B cell (primary cell): ENCODE results near the gene SUPT20HL1. TPM values are rescaled to one million over a fixed set of nuclear protein-coding genes. Genes with fewer than 3 reads are reported as not detected.

Source experiments
- ATAC-seq: fragments of 200-7000 bp; cut with Tn5 transposase; one replicate; pipeline ENCODE4 v1.10.0; 2021; ENCODE audit warnings: low read depth, mild to moderate bottlenecking, moderate number of reproducible peaks, moderate library complexity
- CTCF ChIA-PET: fragments of 350-600 bp; sonication (Branson Sonifier 250); formaldehyde crosslinking; loops from one replicate; lab custom pipeline; 2021; ENCODE audit warnings: antibody characterized with exemption, inconsistent platforms; lab: Charles Lee
- POLR2A ChIA-PET: fragments of 350-600 bp; sonication (Branson Sonifier 250); formaldehyde crosslinking; loops from one replicate; lab custom pipeline; 2021; ENCODE audit warnings: antibody characterized with exemption; lab: Charles Lee
- DNase-seq: peaks from one replicate; pipeline ENCODE4 v3.0.0; 2013
- H2AFZ ChIP-seq: 2 replicates; pipeline ENCODE4 v1.6.1; 2012; ENCODE audit warnings: mild to moderate bottlenecking, low read depth, low read length; ENCODE audit not compliant: insufficient read depth, poor library complexity, severe bottlenecking
- H3K27ac ChIP-seq, 2 donors: 1 replicate in 1 of 2; 2 replicates in 1 of 2; pipeline ENCODE4 v1.5.1; 2012 to 2013; ENCODE audit warnings: low read length in 2 of 2, mild to moderate bottlenecking in 2 of 2, moderate library complexity in 1 of 2
- H3K27me3 ChIP-seq, 4 experiments: fragments of 200-600 bp in 1 of 4; sonication (generic) in 1 of 4; replicated peaks in 1 of 4; 1 replicate in 2 of 4; 2 replicates in 2 of 4; pipeline versions ENCODE4 v1.6.1 to v1.7.0; 2013 to 2016; ENCODE audit warnings: low read length in 3 of 4, mild to moderate bottlenecking in 2 of 4, mixed read lengths in 1 of 4, moderate library complexity in 1 of 4; ENCODE audit not compliant: insufficient read depth in 4 of 4, control insufficient read depth in 3 of 4; ENCODE audit errors: control extremely low read depth in 1 of 4
- H3K36me3 ChIP-seq, 2 experiments: replicated peaks in 1 of 2; 1 replicate in 1 of 2; 2 replicates in 1 of 2; pipeline versions ENCODE4 v1.6.1 to v1.7.1; 2013; ENCODE audit warnings: low read length in 1 of 2; ENCODE audit not compliant: insufficient read depth in 2 of 2, control insufficient read depth in 1 of 2; ENCODE audit errors: control extremely low read depth in 1 of 2, extremely low read depth in 1 of 2
- H3K4me1 ChIP-seq, 2 donors: fragments of 200-600 bp in 1 of 2; sonication (generic) in 1 of 2; 1 replicate in 1 of 2; 2 replicates in 1 of 2; pipeline versions ENCODE4 v1.5.1 to v1.6.1; 2013 to 2017; ENCODE audit warnings: low read length in 2 of 2; ENCODE audit not compliant: control insufficient read depth in 2 of 2, insufficient read depth in 2 of 2
- H3K4me2 ChIP-seq: replicated peaks from 2 replicates; pipeline ENCODE3; 2012; ENCODE audit warnings: mild to moderate bottlenecking, low read depth, low read length; ENCODE audit not compliant: poor library complexity, severe bottlenecking
- H3K4me3 ChIP-seq, 5 experiments: fragments of 200-600 bp in 1 of 5; sonication (generic) in 1 of 5; 1 replicate in 3 of 5; 2 replicates in 2 of 5; pipeline versions ENCODE4 v1.5.1 to v1.7.0; 2011 to 2016; ENCODE audit warnings: low read length in 4 of 5, mild to moderate bottlenecking in 4 of 5, low read depth in 2 of 5, control low read depth in 1 of 5, moderate library complexity in 1 of 5; ENCODE audit not compliant: insufficient read depth in 1 of 5; ENCODE audit errors: control extremely low read depth in 1 of 5, extremely low read depth in 1 of 5
- H3K79me2 ChIP-seq: fragments of 200-600 bp; sonication (generic); one replicate; pipeline ENCODE4 v1.6.0; 2016; ENCODE audit warnings: low read length; ENCODE audit not compliant: control insufficient read depth, insufficient read depth
- H3K9ac ChIP-seq: fragments of 200-600 bp; sonication (generic); 2 replicates; pipeline ENCODE4 v1.6.1; 2017; ENCODE audit warnings: mild to moderate bottlenecking, low read length, moderate library complexity
- H3K9me3 ChIP-seq, 3 donors: one replicate each; pipeline versions ENCODE4 v1.6.1 to v1.7.1; 2013; ENCODE audit warnings: low read length in 2 of 3; ENCODE audit not compliant: control insufficient read depth in 2 of 3, insufficient read depth in 1 of 3; ENCODE audit errors: control extremely low read depth in 1 of 3
- H4K20me1 ChIP-seq: 2 replicates; pipeline ENCODE4 v1.6.0; 2012; ENCODE audit warnings: mild to moderate bottlenecking, low read length; ENCODE audit not compliant: insufficient read depth, control insufficient read depth, poor library complexity, severe bottlenecking
- H3K27ac Mint-ChIP-seq: one replicate; pipeline ENCODE4 v1.8.0; 2021; ENCODE audit warnings: mixed read lengths
- H3K27me3 Mint-ChIP-seq: one replicate; pipeline ENCODE4 v1.8.0; 2021; ENCODE audit warnings: mixed read lengths
- H3K4me1 Mint-ChIP-seq: one replicate; pipeline ENCODE4 v1.8.0; 2021; ENCODE audit warnings: mixed read lengths
- H3K4me3 Mint-ChIP-seq: one replicate; pipeline ENCODE4 v1.8.0; 2021; ENCODE audit warnings: mixed read lengths
- H3K9me3 Mint-ChIP-seq: one replicate; pipeline ENCODE4 v1.8.0; 2022; ENCODE audit warnings: mixed read lengths; ENCODE audit not compliant: insufficient read depth
- EZH2 ChIP-seq: IDR thresholded peaks from 2 replicates; pipeline ENCODE4 v1.6.1; 2012; ENCODE audit warnings: borderline replicate concordance, low read depth, mild to moderate bottlenecking, moderate library complexity, low read length; ENCODE audit not compliant: insufficient read depth, poor library complexity, severe bottlenecking
- WGBS: methylation state at CpG from one replicate; pipeline ENCODE4 v1.1.5; 2013; ENCODE audit warnings: missing lambda C conversion rate; ENCODE audit not compliant: insufficient coverage; 5-methylcytosine and 5-hydroxymethylcytosine counted together
- intact Hi-C: fragments of 100-400 bp; cut with micrococcal nuclease; formaldehyde crosslinking; loops from one replicate; pipeline ENCODE4 v1.10.0; 2022
- polyA plus RNA-seq: library from polyadenylated mRNA; depleted of rRNA; stranded (reverse); fragments of >200 nt; gene quantifications from 2 replicates; pipeline ENCODE4 v1.2.3, GENCODE V29; 2012
- total RNA-seq, 2 donors: library from RNA; stranded (reverse); fragments of 120-200 nt in 1 of 2; gene quantifications; 1 replicate in 1 of 2; 2 replicates in 1 of 2; pipeline versions ENCODE4 v1.2.3 to v1.2.4, GENCODE V29; 2013 to 2022
- TF ChIP-seq, protein P1 (sequence below): fragments of 200-600 bp; IDR thresholded peaks from one replicate; pipeline ENCODE4 v1.8.0; 2022; ENCODE audit warnings: antibody characterized with exemption, mild to moderate bottlenecking

SUPT20HL1 gene
- total and polyA plus RNA-seq, 2 donors (not counting 1 experiment from before 2014, with no cell fraction given): not detected

DNA sequence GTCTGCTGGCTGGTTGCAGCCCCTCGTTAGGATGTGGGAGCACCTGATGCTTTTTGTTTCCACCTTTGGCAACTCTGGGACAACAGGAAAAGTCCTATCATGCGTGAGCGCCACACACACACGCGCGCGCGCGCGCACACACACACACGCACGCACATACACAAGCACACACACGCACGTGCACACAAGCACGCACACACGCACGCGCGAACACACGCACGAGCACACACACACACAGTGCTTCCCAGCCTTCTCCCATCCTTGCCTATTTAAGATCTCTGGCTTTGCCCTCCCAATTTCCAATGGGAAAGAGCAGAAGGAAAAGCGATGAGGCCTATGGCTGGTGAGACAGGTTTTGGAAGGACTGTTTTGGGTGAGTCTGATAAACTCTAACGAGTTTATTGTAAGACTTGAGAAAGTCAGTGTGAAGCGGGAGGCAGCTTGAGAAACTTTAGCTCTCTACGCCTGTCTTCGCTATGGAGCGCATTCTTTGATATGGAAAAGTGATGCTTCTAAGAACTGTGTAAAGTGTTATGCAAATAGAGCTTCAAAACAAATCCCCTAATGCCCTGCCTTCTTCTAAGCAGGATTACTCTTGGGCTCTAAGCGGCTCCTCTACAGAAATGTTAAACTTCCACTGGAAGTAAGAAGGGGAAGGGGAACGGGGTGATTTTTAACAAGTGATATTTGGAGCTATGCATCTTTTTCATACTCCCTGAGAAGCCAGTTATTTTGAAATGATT, 11.8 kb downstream of the SUPT20HL1 start:
- Histone ChIP-seq H3K9ac (no peak overlapping the region), H3K4me2 (no peak overlapping the region), H3K9me3 (no peaks in the 10 kb centered on the region), H4K20me1 (no peaks in the 10 kb centered on the region), H3K27me3 (peaks cover 0 to 4% (median 0%) of the 10 kb centered on the region in 4 experiments), H3K4me3 (no peak overlapping the region), H3K4me1 (peaks cover 5 to 7% of the 10 kb centered on the region in 2 donors), H3K36me3 (no peaks in the 10 kb centered on the region), H3K79me2 (no peaks in the 10 kb centered on the region), H2AFZ (peak overlapping the region; percentile 62), H3K27ac (no peak overlapping the region)
- Mint-ChIP-seq H3K9me3 (no peaks in the 10 kb centered on the region), H3K27me3 (peaks cover 18% of the 10 kb centered on the region), H3K4me1 (peaks cover 8% of the 10 kb centered on the region), H3K4me3 (no peak overlapping the region), H3K27ac (no peak overlapping the region)
- ChIA-PET CTCF (interaction anchor here (0.8 to 5.8 kb wide), 8 partner anchors 8 to 148 kb away, joined by 3 to 42 read pairs (median 4); partner anchors contain the start of gene SUPT20HL1), POLR2A (no interaction called here)
- no peak for ATAC-seq
- WGBS: 73% methylated on average over 7 of the region's 29 CpGs
- TF ChIP-seq, protein P1, sequence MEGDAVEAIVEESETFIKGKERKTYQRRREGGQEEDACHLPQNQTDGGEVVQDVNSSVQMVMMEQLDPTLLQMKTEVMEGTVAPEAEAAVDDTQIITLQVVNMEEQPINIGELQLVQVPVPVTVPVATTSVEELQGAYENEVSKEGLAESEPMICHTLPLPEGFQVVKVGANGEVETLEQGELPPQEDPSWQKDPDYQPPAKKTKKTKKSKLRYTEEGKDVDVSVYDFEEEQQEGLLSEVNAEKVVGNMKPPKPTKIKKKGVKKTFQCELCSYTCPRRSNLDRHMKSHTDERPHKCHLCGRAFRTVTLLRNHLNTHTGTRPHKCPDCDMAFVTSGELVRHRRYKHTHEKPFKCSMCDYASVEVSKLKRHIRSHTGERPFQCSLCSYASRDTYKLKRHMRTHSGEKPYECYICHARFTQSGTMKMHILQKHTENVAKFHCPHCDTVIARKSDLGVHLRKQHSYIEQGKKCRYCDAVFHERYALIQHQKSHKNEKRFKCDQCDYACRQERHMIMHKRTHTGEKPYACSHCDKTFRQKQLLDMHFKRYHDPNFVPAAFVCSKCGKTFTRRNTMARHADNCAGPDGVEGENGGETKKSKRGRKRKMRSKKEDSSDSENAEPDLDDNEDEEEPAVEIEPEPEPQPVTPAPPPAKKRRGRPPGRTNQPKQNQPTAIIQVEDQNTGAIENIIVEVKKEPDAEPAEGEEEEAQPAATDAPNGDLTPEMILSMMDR: no peak
- TF ChIP-seq EZH2: no peak
- intact Hi-C loops: loop anchor here (5.0 kb wide), 1 partner anchor 770 kb away; no protein-coding TSS in a partner anchor
- no peak for DNase-seq

DNA sequence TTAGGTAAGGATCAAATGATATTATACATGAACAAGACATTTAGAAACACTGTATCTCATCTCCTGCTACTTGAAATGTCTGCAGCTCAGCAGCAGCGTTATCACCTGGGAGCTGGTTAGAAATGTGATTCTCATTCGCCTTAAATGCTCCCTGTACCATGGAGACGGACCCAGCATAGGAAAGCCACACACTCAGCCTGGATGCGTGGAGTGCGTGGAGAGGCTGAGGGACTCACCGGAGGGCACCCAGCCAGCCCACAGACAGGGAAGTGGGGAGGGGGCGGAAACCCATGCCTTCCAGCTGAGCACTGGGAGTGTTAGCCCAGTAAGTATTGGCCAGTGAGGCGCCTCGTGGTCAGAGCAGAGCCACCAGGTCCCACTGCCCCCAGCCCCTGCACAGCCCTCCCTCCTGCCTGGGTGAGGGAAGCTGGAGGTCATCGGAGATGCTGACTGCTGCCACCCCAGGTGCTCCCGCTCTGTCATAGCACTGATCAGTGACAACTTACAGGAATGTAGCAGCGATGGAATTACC, 15.2 kb downstream of the SUPT20HL1 start:
- no peaks in the 10 kb centered on the region for H3K9me3 Mint-ChIP-seq
- no peak overlapping the region for H3K27ac ChIP-seq
- H3K4me3 Mint-ChIP-seq: no peak overlapping the region
- H2AFZ ChIP-seq: no peak overlapping the region
- no peaks in the 10 kb centered on the region for H4K20me1 ChIP-seq
- no peak for TF ChIP-seq EZH2
- TF ChIP-seq, protein P1: no peak
- no peak overlapping the region for H3K4me3 ChIP-seq
- peaks cover 17% of the 10 kb centered on the region for H3K27me3 Mint-ChIP-seq
- DNase-seq: no peak
- peaks cover 5 to 7% of the 10 kb centered on the region in 2 donors for H3K4me1 ChIP-seq
- no peak overlapping the region for H3K27ac Mint-ChIP-seq
- POLR2A ChIA-PET: no interaction called here
- peaks cover 0 to 8% (median 0%) of the 10 kb centered on the region in 4 experiments for H3K27me3 ChIP-seq
- intact Hi-C loops: no loop called here
- H3K9ac ChIP-seq: no peak overlapping the region
- CTCF ChIA-PET: no interaction called here
- peaks cover 8% of the 10 kb centered on the region for H3K4me1 Mint-ChIP-seq
- H3K9me3 ChIP-seq: no peaks in the 10 kb centered on the region
- no peak overlapping the region for H3K4me2 ChIP-seq
- no peaks in the 10 kb centered on the region for H3K79me2 ChIP-seq
- WGBS: 20% methylated on average over 3 of the region's 12 CpGs
- no peak for ATAC-seq
- H3K36me3 ChIP-seq: no peaks in the 10 kb centered on the region
